ENCODE measurements around the gene PECR. TPM values are rescaled to one million over a fixed set of nuclear protein-coding genes. Genes with fewer than 3 reads are reported as not detected.
A peak's percentile ranks its signal among the peaks of the same experiment; 100 is the strongest.

Gene PECR
- polyA plus RNA-seq, 3 donors, result 38.1 to 53.7 (median 46.5) TPM

- peak in 1 of 11 donors; percentile 36 for DNase-seq (ENCODE audit: extremely low read depth in 1 of 11, low read depth in 9 of 11, low spot score in 4 of 11)
These were observed 28.5 kb upstream of the PECR start for GRCh38 chr2:216109962-216110614.

GRCh38 chr2:216108967-216109921, 27.6 kb upstream of the PECR start, which contains the start of gene XRCC5:
Gene XRCC5 (plus strand): TSS chr2:216109348. CDS start chr2:216109437, 89 bp downstream.
- DNase-seq (ENCODE audit: extremely low read depth in 1 of 11, low read depth in 9 of 11, low spot score in 4 of 11), result peak; percentile 92 to 98 (median 95)

- DNase-seq (ENCODE audit: extremely low read depth in 1 of 11, low read depth in 9 of 11, low spot score in 4 of 11), result no peak
These were observed 26.8 kb upstream of the PECR start for GRCh38 chr2:216108310-216108966.

GRCh38 chr2:216107760-216108159, 26.2 kb upstream of the PECR start:
- no peak for DNase-seq (ENCODE audit: extremely low read depth in 1 of 11, low read depth in 9 of 11, low spot score in 4 of 11)

- no peak for DNase-seq (ENCODE audit: extremely low read depth in 1 of 11, low read depth in 9 of 11, low spot score in 4 of 11)
These were observed 25.7 kb upstream of the PECR start for GRCh38 chr2:216107320-216107719.

- DNase-seq (ENCODE audit: extremely low read depth in 1 of 11, low read depth in 9 of 11, low spot score in 4 of 11), result no peak
These were observed 23.1 kb upstream of the PECR start for GRCh38 chr2:216104691-216105090.

GRCh38 chr2:216103213-216103612, 21.6 kb upstream of the PECR start:
- no peak for DNase-seq (ENCODE audit: extremely low read depth in 1 of 11, low read depth in 9 of 11, low spot score in 4 of 11)

- DNase-seq (ENCODE audit: extremely low read depth in 1 of 11, low read depth in 9 of 11, low spot score in 4 of 11), result no peak
These were observed 19.5 kb upstream of the PECR start for GRCh38 chr2:216101109-216101508.

- DNase-seq (ENCODE audit: extremely low read depth in 1 of 11, low read depth in 9 of 11, low spot score in 4 of 11), result no peak
These were observed 17.1 kb upstream of the PECR start for GRCh38 chr2:216098421-216099334.

DNA sequence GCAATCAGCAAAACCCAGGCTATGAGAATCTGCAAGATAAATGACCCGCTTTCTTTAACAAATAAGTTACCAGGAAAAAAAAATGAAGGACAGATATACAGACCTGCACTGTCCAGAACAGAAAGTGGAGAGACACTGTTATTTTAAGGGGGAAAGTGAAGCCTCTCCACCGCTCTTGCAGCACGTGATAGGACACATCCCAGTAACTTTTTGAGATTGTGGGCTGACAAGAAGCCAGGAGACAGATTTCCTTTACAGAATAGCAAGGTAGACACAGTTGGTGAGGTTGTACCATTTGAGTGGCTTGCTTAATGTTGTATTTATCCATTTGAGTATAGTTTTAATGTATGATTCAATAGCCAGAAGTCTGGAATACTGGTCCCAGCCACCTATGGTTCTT, 13.1 kb upstream of the PECR start:
- no peak for DNase-seq (ENCODE audit: extremely low read depth in 1 of 11, low read depth in 9 of 11, low spot score in 4 of 11)

DNA sequence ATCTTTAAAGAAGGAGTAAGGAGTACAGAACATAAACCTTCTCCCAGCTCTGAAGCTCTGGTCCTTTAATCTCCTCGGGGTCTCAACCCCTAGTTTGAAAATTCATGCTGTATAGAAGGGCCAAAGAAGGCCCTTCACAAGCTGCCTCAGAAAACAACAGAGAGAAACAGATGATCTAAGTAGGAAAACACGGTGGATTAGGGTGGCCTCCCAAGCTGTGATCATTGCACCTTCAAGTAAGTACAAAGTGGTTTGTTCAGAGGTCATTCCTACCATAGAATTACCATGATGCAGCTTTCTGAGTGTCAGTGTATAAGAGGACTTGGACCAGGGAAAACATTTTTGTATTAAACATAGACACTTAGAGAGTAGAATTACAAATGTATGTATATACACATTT, 11.0 kb upstream of the PECR start:
- DNase-seq (ENCODE audit: extremely low read depth in 1 of 11, low read depth in 9 of 11, low spot score in 4 of 11), result no peak

GRCh38 chr2:216090369-216090786, 8.8 kb upstream of the PECR start:
- DNase-seq (ENCODE audit: extremely low read depth in 1 of 11, low read depth in 9 of 11, low spot score in 4 of 11), result no peak

DNA sequence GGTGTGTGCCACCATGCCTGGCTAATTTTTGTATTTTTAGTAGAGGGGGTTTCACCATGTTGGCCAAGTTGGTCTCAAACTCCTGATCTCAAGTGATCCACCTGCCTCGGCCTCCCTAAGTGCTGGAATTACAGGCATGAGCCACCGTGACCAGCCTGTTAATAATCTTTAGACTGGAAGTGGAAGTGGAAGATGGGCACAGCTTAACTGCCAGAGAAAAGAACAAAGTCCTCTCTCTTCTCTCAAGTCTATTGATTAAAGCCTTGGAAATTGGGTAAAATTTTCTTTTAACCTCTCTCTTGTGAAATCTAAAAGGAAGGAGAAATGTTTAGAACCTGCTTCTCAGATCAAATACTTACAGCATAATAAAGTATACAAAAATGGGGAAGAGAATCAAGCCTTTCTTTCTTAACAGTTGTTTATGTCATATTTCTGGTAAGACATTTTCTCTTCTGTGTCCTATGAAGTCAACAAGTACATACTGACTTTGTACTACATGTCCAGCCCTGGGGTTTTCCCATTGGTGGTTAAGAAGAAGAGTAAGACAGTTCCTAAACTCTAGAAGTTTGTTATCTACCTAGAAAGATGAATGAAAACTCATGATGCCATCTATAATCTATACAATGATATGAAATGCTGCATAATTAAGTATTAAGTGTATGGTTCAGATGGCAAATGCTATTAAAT, 4.7 kb upstream of the PECR start:
- no peak for DNase-seq (ENCODE audit: extremely low read depth in 1 of 11, low read depth in 9 of 11, low spot score in 4 of 11)

- no peak for DNase-seq (ENCODE audit: extremely low read depth in 1 of 11, low read depth in 9 of 11, low spot score in 4 of 11)
These were observed 2.9 kb upstream of the PECR start for GRCh38 chr2:216084547-216084946.

- peak in 6 of 11 donors; percentile 69 to 76 (median 72) for DNase-seq (ENCODE audit: extremely low read depth in 1 of 11, low read depth in 9 of 11, low spot score in 4 of 11)
These were observed 2.1 kb upstream of the PECR start for GRCh38 chr2:216083464-216084281.

DNA sequence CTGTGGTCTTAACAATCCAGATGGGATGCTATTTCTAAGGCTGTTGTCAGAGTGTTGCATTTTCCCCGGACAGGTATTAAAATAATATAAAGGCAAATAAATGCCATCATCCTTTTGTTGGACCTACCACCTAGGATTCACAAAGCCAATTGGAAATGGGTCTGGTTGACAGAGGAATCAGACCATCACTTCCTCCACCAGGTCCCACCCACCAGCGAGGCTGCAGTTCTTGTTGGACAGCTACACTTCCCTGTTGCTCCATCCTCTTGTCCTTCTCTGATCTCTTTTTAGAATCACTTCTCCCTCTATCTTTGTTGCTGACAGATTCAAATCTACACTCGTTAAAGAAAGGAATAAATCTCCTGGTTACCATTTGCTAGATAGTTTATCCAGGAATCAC, 1.2 kb upstream of the PECR start:
- DNase-seq (ENCODE audit: extremely low read depth in 1 of 11, low read depth in 9 of 11, low spot score in 4 of 11), result no peak

DNA sequence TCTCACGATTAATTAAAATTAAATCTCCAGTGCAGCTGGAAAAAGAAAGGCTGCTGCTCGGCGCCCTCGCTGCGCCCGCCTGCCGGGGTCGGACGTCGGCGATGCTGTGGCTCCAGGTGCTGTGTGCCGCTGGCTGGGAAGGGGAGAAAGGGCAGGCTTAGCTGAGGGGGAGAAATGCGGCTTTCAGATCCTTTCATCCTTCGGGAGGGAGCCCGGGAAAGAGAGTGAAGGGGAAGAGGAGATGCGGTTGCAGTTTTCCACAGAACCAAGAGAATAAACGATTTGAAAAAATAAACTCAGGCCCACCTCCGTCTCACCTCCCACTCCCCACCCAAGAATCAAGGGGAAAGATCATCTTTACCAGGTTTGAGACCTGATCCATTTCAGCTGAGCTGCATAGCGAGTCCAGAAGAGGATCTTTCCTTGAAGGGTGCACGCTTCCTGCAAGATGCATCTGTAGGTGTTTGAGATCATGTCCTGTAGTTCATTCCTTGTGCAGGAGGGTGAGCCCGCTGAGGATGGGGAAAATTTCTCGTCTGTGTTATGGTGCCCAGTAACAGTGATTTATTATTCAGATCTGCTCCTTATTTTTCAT, 605 bp upstream of the PECR start:
- DNase-seq (ENCODE audit: extremely low read depth in 1 of 11, low read depth in 9 of 11, low spot score in 4 of 11), result no peak
